Islet precursor cell (in vitro differentiated cells): ENCODE data around the gene JMJD7.
"Not testable (repeated sequence)": the region's sequence is repeated elsewhere in the genome, so short reads cannot be mapped to it uniquely, and the experiment has no call there.

ENCODE experiments used
- DNase-seq: peaks from one replicate; pipeline ENCODE4 v3.0.0-alpha.2; 2018

JMJD7 gene

DNA sequence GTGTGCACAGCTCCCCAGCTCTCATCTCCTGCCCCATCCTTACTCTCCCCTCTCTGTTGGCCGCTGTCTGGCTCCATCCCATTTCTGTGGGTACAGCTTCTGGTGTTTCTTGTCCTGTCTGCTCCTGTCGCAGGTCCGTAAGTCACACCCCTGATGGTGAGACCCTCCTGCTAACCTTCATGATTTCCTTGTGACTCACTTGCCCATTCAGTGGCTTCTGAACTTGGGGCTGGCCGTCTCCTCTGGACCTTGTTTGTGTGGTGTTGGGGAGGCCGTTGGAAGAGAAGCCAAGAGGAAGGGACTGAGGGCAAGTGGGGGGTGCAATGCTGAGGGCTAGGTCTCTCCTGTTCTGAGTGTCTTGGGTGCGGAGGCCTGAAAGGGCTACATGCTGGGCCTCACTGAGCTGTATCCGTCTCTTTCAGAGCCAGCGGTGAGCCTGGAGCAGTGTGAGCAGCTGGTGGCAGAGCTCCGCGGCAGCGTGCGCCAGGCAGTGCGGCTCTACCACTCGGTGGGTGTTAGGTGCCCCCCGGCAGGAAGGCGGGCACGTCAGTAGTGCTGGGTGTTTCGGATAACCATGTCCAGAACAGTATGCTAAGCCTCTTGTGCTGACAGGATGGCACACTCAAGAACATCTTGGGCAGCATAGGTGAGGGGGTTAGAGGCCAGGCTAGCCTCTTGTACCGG, 3.7 kb upstream of the JMJD7 start:
- no peak for DNase-seq

- DNase-seq: no peak
Measured at GRCh38 chr15:41825145-41825544, 2.7 kb upstream of the JMJD7 start.

DNA sequence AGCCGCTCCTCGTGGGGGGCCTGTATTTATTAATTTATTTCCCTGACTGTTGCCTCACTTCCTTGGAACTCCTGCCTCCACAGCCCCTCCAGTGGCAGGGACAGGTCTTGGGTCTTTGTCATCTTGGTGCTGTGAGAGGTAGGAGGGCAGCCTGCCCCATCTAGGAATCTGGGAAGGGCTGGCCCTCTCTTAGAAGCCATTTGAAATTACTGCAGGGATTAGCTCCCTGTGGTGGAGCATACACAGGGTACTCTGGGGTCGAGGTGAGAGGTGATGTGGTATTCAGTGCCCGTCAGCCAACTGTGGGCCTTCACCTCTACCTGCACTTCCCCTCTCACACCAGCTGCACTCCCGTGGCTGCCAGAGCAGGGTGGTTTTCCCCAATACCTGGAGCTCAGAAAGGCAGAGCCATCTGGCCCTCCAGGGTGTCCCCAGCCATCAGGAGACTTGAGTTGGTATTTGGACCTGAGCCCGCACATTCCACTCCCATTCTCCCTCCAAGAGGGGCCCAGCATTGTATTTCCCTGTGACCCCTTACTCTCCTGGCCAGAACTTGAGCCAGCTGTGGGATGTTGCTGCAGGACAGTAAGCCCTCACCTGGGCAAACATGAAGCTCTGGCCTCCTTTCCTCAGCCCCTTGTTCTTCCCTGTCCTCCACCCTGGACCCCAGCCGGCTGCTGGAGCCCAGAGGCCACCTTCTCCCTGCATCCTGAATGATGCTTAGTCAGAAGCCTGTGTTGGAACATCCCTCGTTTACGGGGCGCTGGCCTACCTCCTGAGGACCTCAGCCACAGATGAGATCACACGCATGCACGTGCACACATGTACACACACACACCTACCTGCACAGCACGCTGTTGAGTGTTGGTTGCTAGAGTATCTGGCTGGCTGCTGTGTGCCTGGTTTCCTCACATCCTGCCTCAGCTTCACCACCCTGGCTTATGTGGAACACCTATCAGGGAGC, 2.0 kb upstream of the JMJD7 start:
- no peak for DNase-seq

- no peak for DNase-seq
Measured at GRCh38 chr15:41827290-41827879, 507 bp upstream of the JMJD7 start.

- DNase-seq: no peak
Measured at GRCh38 chr15:41828807-41829141, 882 bp downstream of the JMJD7 start.

DNA sequence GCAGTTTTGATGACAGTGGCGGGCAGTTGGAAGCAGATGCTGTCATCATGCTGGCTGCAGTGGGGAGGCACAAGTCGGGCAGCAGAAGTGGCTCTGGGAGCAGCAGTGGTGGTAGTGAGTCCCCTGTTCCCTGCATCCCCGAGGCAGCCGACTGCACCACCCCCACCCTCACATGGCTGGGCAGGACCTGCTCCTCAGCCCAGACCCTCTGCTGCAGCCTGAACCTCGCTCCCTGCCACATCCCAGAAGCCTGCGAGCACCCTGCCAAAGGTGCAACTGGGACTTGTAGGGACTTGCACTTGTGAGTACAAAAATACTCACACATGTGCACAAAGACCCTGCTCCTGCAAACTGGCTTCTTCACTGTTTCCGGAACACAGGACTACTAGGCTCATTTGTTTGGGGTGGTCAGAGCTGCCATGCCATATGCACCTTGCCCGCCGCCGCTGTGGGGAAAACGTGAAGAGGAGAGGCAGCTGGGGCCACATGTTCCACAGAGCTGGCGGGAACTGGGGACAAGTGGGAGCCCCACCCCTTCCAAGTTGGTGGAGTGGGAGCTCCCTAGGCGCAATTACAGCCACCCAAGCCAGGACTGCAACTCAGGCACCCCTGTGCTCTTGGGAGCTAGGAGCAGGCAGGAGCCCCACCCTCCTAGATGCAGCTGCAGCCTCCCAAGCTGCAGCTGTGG, 2.2 kb downstream of the JMJD7 start:
- DNase-seq: no peak

DNA sequence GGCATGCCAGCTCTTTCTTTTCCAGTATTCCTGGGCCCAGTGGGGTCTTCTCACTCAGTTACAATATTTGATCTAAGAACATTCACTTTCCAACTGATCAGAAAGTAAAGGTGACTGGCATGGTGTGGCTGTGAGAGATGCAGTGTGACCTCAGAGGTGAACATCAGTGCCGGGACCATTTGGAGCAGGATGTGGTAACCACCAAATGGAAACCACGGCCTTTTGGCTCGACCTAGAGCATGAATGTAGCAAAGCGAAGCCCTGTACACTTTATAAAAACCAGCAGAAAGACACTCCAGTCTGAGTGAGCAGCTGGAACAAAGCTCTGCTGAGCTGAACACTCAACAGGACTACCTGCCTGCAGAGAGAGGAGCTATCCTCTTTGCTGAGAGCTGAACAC, 3.4 kb downstream of the JMJD7 start:
- not testable (repeated sequence) for DNase-seq

DNA sequence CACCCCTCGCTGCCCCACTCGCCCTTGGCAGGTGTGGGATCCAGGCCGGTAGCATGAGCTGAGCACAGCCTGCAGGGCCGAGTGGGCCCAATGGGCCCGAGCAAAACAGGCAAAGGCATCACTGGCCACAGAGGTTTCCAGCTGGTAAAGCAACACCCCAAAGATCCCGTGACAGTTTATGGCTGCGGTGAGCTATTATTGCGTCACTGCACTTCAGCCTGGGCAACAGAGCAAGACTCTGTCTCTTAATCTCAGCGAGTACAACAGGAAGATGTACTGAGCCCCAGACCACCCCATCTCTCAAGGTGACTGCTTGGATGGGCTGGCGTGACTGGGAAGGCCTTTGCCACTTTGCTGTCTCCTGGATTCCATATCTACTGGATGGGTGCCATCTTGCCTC, 4.3 kb downstream of the JMJD7 start:
- no peak for DNase-seq

GRCh38 chr15:41832875-41833274, 5.0 kb downstream of the JMJD7 start:
- no peak for DNase-seq

DNA sequence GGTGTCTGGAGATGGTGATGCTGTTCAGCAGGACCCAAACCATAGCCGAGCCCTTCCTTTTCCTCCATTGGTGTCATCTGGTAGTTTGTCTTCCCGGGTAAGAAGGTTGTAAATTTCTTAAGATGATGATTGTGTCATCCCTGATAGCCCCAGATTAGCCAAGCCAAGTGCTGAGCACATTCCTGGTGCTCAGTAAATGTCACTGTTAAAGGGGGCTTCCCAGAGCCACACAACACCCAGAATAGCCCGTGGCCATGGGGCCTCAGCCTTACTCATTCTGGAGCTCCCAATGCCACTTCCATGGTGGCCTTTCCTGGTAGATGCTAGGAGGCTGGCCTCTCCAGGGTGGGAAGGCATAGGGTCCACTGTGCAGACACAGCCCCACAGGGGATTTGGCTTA, 6.2 kb downstream of the JMJD7 start:
- DNase-seq: no peak

- no peak for DNase-seq
Measured at GRCh38 chr15:41836073-41836472, 8.2 kb downstream of the JMJD7 start.

- no peak for DNase-seq
Measured at GRCh38 chr15:41836713-41837454, 9.0 kb downstream of the JMJD7 start.

- DNase-seq: no peak
Measured at GRCh38 chr15:41838400-41838897, 10.6 kb downstream of the JMJD7 start, which contains the start of gene PLA2G4B. PLA2G4B (plus strand) TSS chr15:41838847; CDS start chr15:41838914, 67 bp downstream.

GRCh38 chr15:41839781-41840491, 12.0 kb downstream of the JMJD7 start:
- no peak for DNase-seq

GRCh38 chr15:41840673-41841072, 12.8 kb downstream of the JMJD7 start:
- DNase-seq: no peak

- no peak for DNase-seq
Measured at GRCh38 chr15:41841131-41841530, 13.2 kb downstream of the JMJD7 start.

DNA sequence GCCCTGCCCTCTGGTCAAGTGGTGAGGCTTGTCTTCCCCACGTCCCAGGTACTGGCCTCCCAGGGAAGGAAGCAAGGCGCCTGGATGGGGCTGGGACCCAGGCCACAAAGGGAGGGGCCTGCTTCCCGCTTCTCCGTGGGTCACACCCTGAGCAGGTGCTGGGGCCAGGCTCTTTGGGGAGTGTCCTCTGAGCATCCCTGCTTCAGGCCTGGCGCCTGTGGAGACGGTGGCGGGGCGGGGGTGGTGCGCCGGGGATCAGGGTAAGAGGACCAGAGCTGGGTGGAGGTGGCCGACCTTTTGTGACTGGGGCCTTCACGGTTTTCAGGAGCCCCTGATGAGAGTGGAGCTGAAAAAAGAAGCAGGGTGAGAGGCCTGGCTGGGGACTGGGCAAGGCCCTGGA, 14.3 kb downstream of the JMJD7 start:
- DNase-seq: no peak

DNA sequence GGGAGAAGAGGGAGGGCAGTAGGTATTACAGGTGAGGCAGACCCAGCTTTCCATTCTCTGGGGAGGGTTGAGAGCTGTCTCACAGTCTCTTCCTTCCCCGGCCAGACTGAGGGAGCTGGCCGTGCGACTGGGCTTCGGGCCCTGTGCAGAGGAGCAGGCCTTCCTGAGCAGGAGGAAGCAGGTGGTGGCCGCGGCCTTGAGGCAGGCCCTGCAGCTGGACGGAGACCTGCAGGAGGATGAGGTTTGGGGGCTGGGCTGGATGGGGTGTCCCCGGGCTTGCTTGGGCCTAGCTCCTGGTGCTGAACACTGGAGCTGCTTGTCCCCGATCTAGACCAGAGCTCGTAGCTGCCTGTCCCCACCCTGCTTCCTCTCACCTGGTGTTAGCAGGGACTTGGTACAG, 15.7 kb downstream of the JMJD7 start:
- no peak for DNase-seq

- DNase-seq: no peak
Measured at GRCh38 chr15:41844814-41845213, 16.9 kb downstream of the JMJD7 start.

- DNase-seq: no peak
Measured at GRCh38 chr15:41847206-41847605, 19.3 kb downstream of the JMJD7 start.

DNA sequence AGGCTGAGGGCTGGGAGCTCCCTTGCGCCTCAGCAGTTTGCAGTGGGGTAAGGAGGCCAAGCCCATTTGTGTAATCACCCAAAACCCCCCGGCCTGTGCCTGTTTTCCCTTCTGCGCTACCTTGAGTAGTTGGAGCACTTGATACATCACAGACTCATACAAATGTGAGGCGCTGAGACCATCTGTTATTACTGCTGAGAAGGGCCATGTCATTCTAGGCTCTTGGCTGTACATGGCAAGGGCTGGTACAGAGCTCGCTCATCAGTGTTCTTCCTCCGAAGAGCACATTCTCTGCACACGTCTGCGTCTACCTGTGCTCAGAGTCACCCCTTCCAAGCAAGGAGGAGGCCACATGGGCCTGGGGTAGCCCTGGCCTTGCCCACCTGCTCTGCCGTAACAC, 20.1 kb downstream of the JMJD7 start:
- DNase-seq: no peak

- DNase-seq: no peak
Measured at GRCh38 chr15:41848631-41849030, 20.7 kb downstream of the JMJD7 start.
